Measurements from ENCODE around the gene REG1B.
"Not testable (repeated sequence)": the region's sequence is repeated elsewhere in the genome, so short reads cannot be mapped to it uniquely, and the experiment has no call there.

The REG1B gene

DNA sequence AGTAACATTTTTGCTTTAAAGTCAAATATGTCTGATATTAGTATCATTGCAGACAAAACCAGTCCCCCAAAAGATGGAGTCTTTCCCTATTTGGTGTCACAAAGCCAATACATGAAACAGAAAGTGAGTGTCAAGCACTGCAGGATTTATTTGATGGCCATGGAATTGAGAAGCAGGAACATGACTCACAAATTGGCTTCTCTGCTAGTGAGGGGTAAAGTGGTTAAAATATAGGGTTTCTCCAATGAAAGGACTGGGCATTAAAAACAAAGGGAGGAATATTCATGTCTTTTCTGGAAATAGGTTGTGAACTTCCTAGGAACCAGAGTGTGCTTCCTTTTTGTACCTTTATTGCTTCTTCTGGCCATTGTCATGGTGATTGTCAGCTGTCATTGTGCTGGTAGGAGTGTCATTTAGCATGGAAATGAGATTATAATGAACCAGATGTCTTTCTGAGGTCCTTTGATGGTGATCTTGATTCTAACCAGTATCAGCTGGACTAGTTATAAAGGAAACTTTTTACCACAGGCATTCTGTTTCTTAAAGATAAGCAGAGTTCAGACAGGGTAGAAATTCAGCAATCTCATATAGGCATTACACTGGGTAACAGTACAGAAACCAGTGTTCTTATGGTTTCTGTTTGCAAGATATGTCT is 4.1 kb downstream of the REG1B start:
- DNase-seq = no peak

DNA sequence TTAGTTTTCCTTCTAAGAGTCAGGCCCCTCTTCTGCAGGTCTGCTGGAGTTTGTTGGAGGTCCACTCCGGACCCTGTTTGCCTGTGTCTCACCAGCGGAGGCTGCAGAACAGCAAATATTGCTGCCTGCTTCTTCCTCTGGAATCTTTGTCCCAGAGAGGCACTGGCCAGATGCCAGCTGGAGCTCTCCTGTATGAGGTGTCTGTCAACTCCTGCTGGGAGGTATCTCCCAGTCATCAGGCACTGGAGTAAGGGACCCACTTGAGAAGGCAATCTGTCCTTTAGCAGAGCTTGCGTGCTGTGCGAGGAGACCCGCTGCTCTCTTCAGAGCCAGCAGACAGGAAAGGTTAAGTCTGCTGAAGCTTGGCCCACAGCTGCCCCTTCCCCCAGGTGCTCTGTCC is 4.8 kb downstream of the REG1B start:
- no peak for DNase-seq

DNA sequence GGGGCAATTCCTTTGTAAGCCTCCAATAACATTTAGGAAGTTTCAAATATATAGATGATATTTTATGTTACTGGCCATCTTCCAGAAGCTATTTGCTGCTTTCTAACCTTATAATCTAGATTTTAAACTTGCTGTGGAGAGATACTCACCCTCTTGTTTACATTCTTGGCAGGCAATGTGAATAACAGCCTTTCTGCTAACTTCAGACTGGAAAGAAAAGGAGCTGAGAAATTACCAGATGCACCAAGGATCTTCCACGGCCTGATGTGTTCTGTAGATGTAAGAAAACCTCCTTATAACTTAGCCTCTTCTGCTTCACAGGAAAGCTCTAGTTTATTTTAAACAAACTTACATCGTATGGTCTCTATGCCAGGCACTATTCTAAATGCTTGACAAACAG is 16.7 kb downstream of the REG1B start:
- no peak for DNase-seq

DNA sequence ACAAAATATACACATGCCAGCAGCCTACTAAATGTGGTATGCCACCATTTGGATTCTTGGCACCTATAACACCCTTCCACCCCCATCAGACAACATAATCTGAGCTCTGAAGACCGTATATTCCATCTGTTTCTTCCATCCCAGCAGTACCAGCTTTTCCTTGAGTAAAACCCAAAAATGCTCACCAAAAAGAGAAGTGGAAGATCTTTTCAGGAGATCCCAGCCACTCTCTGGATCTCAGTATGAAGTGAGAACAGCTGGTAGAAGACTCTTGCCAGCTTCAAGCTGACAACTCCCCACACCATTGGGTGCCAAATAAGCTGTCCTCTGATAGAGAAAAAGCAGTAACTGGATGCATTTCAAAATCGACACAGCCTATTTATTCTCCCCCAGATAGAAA is 22.6 kb downstream of the REG1B start:
- no peak for DNase-seq

DNA sequence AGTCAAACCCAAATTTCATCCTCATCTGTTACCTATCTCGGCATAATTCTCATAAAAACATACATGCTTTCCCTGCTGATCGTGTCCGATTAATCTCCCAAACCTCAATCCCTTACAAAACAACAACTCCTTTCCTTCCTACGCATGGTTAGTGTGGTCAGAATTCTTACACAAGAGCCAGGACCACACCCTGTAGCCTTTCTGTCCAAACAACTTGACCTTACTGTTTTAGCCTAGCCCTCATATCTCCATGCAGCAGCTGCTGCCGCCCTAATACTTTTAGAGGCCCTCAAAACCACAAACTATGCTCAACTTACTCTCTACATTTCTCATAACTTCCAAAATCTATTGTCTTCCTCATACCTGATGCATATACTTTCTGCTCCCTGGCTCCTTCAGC is 33.0 kb downstream of the REG1B start:
- not testable (repeated sequence) for DNase-seq

DNA sequence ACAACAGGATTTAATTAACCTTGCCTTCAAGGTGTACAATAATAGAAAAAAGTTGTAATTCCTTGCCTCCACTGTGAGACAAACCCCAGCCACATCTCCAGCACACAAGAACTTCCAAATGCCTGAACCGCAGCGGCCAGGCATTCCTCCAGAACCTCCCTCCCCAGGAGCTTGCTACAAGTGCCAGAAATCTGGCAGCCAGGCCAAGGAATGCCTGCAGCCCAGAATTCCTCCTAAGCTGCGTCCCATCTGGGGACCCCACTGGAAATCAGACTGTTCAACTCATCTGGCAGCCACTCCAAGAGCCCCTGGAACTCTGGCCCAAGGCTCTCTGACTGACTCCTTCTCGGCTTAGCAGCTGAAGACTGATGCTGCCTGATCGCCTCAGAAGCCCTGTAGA is 34.3 kb downstream of the REG1B start:
- not testable (repeated sequence) for DNase-seq

DNA sequence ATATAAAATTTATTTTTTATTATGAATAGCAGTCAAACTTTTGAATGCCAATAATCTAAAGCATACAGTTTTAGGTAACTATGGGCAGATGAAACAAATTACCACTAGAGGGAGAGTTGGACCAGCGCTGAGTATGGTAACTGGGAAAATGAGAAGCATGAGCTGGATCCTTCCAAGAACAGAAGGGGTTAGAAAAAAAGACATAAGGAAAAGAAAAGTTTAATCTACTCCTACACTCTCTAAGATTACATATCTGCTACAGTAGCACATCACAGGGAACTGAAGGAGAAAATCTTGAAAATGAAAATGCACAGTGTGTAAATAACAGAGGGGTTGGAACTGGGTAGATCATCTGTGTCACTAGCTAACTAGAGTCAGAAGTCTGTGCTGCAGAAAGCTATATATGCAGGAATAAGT is 46.8 kb downstream of the REG1B start:
- no peak for DNase-seq

DNA sequence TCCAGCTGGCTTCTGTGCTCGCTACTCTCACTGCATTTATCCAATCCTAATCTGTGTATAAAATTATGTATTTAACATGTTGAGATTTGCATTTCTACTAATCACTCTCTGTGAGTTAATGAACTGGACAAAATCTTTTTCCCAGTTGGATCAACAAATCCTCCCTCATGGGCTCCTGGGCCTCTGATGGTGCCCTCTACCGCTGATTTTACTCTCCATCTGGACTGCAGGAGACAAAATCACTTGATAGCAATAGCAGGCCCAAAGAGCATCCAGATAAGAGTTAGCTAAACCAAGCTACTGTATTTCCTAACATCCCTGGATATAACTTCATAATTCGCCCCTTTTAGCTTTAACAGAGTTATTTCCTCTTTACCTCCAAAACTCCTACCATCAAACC is 47.8 kb downstream of the REG1B start:
- no peak for DNase-seq

Data from KG1 (cell line).